Stomach (tissue), 9 donors: ENCODE results near the gene CARD19. TPM values are rescaled to one million over a fixed set of nuclear protein-coding genes. Genes with fewer than 3 reads are reported as not detected.

ENCODE experiments used
- DNase-seq, 2 donors: peaks; one replicate each; pipeline versions ENCODE4 v3.0.0 to v3.0.0-alpha.2; 2013 to 2019
- H3K27ac ChIP-seq, 5 donors: fragments of 200-600 bp in 4 of 5; sonication (generic) in 4 of 5; one replicate each; pipeline ENCODE4 v1.5.1; 2013 to 2019; ENCODE audit warnings: mild to moderate bottlenecking in 1 of 5, moderate library complexity in 1 of 5
- H3K27me3 ChIP-seq, 3 donors: fragments of 200-600 bp; sonication (generic); one replicate each; pipeline ENCODE4 v1.5.1; 2017 to 2019; ENCODE audit warnings: mixed run types in 1 of 3
- H3K36me3 ChIP-seq, 4 donors: fragments of 200-600 bp; sonication (generic); 1 replicate in 3 of 4; 2 replicates in 1 of 4; pipeline ENCODE4 v1.5.1; 2016 to 2019
- H3K4me1 ChIP-seq, 4 donors: fragments of 200-600 bp; sonication (generic); one replicate each; pipeline ENCODE4 v1.5.1; 2016 to 2019
- H3K4me3 ChIP-seq, 4 donors: fragments of 200-600 bp; sonication (generic) in 3 of 4; one replicate each; pipeline ENCODE4 v1.5.1; 2016 to 2019; ENCODE audit warnings: mild to moderate bottlenecking in 1 of 4
- H3K9me3 ChIP-seq, 4 donors: fragments of 200-600 bp; sonication (generic); one replicate each; pipeline ENCODE4 v1.5.1; 2016 to 2019
- CTCF ChIP-seq, 7 experiments: fragments of 450-650 bp in 4 of 7; fragments of 200-600 bp in 3 of 7; sonication (generic) in 3 of 7; IDR thresholded peaks; one replicate each; pipeline ENCODE4 v1.5.1; 2016 to 2019; ENCODE audit warnings: antibody characterized with exemption in 7 of 7, control low read depth in 2 of 7, mild to moderate bottlenecking in 1 of 7
- EP300 ChIP-seq: sonication (generic); formaldehyde crosslinking; IDR thresholded peaks from one replicate; pipeline ENCODE4 v1.6.1; 2017; ENCODE audit warnings: antibody characterized with exemption
- POLR2A ChIP-seq, 4 donors: fragments of 450-650 bp; IDR thresholded peaks; one replicate each; pipeline ENCODE4 v1.6.1; 2016; ENCODE audit warnings: antibody characterized with exemption in 4 of 4, control low read depth in 2 of 4, mild to moderate bottlenecking in 1 of 4, moderate library complexity in 1 of 4
- POLR2AphosphoS5 ChIP-seq, 3 donors: sonication (generic); formaldehyde crosslinking; IDR thresholded peaks; one replicate each; pipeline ENCODE4 v1.6.1; 2016; ENCODE audit warnings: antibody characterized with exemption in 3 of 3
- WGBS, 5 donors: extraction: QIAGEN DNeasy Blood & Tissue Kit in 3 of 5; methylation state at CpG; one replicate each; pipeline versions ENCODE4 v1.1.5 to v1.1.7; 2013 to 2018; 5-methylcytosine and 5-hydroxymethylcytosine counted together
- intact Hi-C: fragments of 100-400 bp; cut with DNase I; formaldehyde crosslinking; loops from one replicate; pipeline ENCODE4 v1.15.1; 2023; ENCODE audit warnings: low total_unique reads
- polyA plus RNA-seq, 3 donors: library from polyadenylated mRNA; stranded (reverse); fragments of 200-250 nt; gene quantifications; one replicate each; pipeline ENCODE4 v1.2.3, GENCODE V29; 2013
- total RNA-seq, 5 donors: library from RNA; depleted of rRNA; stranded (reverse); fragments of >200 nt; gene quantifications; one replicate each; pipeline versions ENCODE4 v1.1.0 to v1.2.3, GENCODE V29; 2014 to 2016
- donor health status: healthy with polysubstance abuse.
- donor health status: Bipolar disorder and iron deficiency.
- donor health status: healthy.

The CARD19 gene
- total and polyA plus RNA-seq, 8 donors = 14.3 to 95.1 (median 45.6) TPM

GRCh38 chr9:93118863-93119702, 23.1 kb downstream of the CARD19 start:
- no peak overlapping the region for H3K4me3 ChIP-seq
- no peaks in the 10 kb centered on the region for H3K9me3 ChIP-seq
- 81 to 94% (median 92%) methylated on average over 9 to 12 of the region's 12 CpGs for WGBS, 5 donors
- H3K27ac ChIP-seq = peak overlapping the region in 4 of 5 donors; percentile 42 to 84 (median 82)
- TF ChIP-seq EP300 = no peak
- no peak for TF ChIP-seq CTCF (IDR thresholded peaks at IDR 0.05)
- no peak for TF ChIP-seq POLR2A (IDR thresholded peaks at IDR 0.05)
- no peak for TF ChIP-seq POLR2AphosphoS5 (IDR thresholded peaks at IDR 0.05)
- DNase-seq = peak in 1 of 2 donors; percentile 7
- H3K36me3 ChIP-seq = peaks cover 9 to 36% (median 33%) of the 10 kb centered on the region in 4 donors
- H3K27me3 ChIP-seq = no peaks in the 10 kb centered on the region
- H3K4me1 ChIP-seq = peaks cover 22 to 61% (median 33%) of the 10 kb centered on the region in 4 donors
- intact Hi-C loops = no loop called here

- H3K9me3 ChIP-seq = no peaks in the 10 kb centered on the region
- TF ChIP-seq CTCF (IDR thresholded peaks at IDR 0.05) = no peak
- no peak for TF ChIP-seq POLR2A (IDR thresholded peaks at IDR 0.05)
- no peak for TF ChIP-seq EP300
- TF ChIP-seq POLR2AphosphoS5 (IDR thresholded peaks at IDR 0.05) = no peak
- H3K36me3 ChIP-seq = peaks cover 14 to 36% (median 33%) of the 10 kb centered on the region in 4 donors
- DNase-seq = no peak
- H3K27ac ChIP-seq = peak overlapping the region; percentile 30 to 84 (median 81)
- intact Hi-C loops = no loop called here
- H3K4me3 ChIP-seq = no peak overlapping the region
- 56 to 64% (median 61%) methylated on average over 4 to 5 of the region's 5 CpGs for WGBS, 5 donors
- peaks cover 22 to 56% (median 31%) of the 10 kb centered on the region in 4 donors for H3K4me1 ChIP-seq
- H3K27me3 ChIP-seq = no peaks in the 10 kb centered on the region
These were observed 23.6 kb downstream of the CARD19 start for GRCh38 chr9:93119703-93119952.

GRCh38 chr9:93119953-93120845, 24.2 kb downstream of the CARD19 start:
- no peaks in the 10 kb centered on the region for H3K27me3 ChIP-seq
- no peak overlapping the region for H3K4me3 ChIP-seq
- H3K27ac ChIP-seq = peak overlapping the region; percentile 30 to 84 (median 81)
- TF ChIP-seq POLR2AphosphoS5 (IDR thresholded peaks at IDR 0.05) (peak; percentile 72 to 97 (median 88)), POLR2A (IDR thresholded peaks at IDR 0.05) (no peak), EP300 (no peak), CTCF (IDR thresholded peaks at IDR 0.05) (peak in 5 of 7 experiments; percentile 40 to 69 (median 53))
- H3K36me3 ChIP-seq = peaks cover 17 to 42% (median 38%) of the 10 kb centered on the region in 4 donors
- no peaks in the 10 kb centered on the region for H3K9me3 ChIP-seq
- DNase-seq = peak; percentile 95 to 96
- H3K4me1 ChIP-seq = peaks cover 22 to 51% (median 28%) of the 10 kb centered on the region in 4 donors
- WGBS, 5 donors = 25 to 44% (median 35%) methylated on average over 21 to 23 of the region's 23 CpGs
- intact Hi-C loops = no loop called here

GRCh38 chr9:93120846-93121315, 24.9 kb downstream of the CARD19 start:
- intact Hi-C loops = no loop called here
- H3K36me3 ChIP-seq = peaks cover 21 to 49% (median 44%) of the 10 kb centered on the region in 4 donors

More at GRCh38 chr9:93120846-93121315, 24.9 kb downstream of the CARD19 start:
- no peak for DNase-seq
- Histone ChIP-seq H3K27me3 (no peaks in the 10 kb centered on the region), H3K4me3 (no peak overlapping the region), H3K9me3 (no peaks in the 10 kb centered on the region), H3K4me1 (peaks cover 22 to 53% (median 31%) of the 10 kb centered on the region in 4 donors), H3K27ac (peak overlapping the region in 4 of 5 donors; percentile 72 to 84 (median 82))
- 90 to 93% (median 91%) methylated on average over 10 to 11 of the region's 11 CpGs for WGBS, 5 donors
- no peak for TF ChIP-seq EP300
- TF ChIP-seq CTCF (IDR thresholded peaks at IDR 0.05) = no peak
- no peak for TF ChIP-seq POLR2A (IDR thresholded peaks at IDR 0.05)
- no peak for TF ChIP-seq POLR2AphosphoS5 (IDR thresholded peaks at IDR 0.05)
